ENCODE measurements around the gene MUC2. TPM values are rescaled to one million over a fixed set of nuclear protein-coding genes. Genes with fewer than 3 reads are reported as not detected.

The MUC2 gene
- total and polyA plus RNA-seq, 9 of the 15 experiments (the other 6 are each of a cell fraction or from before 2014, with no cell fraction given), result under 0.01 to 0.18 TPM; not detected in 7

DNA sequence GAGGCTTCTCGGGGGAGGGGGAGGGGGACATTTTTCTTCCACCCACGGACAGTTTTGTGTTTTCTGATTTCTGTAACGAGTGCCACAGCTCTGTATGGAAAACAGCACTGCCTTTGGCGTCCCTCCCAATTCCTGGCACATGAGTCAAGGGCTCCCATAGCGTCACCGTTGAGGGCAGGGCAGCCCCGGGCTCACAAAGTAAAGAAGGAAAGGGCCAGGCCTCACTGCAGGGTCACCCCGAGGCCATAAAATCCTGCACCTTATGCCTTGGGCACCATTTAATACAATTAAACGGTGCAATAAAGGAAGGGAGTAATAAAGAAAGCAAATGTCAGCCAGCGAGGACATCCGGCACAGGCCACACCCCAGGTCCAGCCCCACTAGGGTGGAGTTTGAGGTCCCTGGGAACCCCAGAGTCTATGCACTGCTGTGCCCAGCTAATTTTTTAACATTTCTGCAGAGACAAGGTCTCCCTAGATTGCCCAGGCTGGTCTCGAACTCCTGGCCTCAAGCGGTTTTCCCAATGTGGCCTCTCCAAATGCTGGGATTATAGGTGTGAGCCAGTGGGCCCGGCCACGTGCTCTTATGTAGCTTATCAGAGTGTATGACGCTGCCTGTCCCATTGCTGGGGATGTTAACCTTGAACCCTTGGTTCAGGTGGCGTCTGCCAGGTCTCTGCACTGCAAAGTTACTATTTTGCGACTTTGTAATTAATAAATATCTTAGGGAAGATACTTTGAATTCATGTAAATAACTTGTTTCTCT lies 13.6 kb upstream of the MUC2 start:
- no peaks in the 10 kb centered on the region for H3K36me3 ChIP-seq (ENCODE audit: control insufficient read depth, insufficient read depth, low read length)
- H4K20me1 ChIP-seq (replicated peaks; ENCODE audit: control insufficient read depth, insufficient read depth, low read length), result no peaks in the 10 kb centered on the region
- no peak overlapping the region for H3K9ac ChIP-seq (ENCODE audit: insufficient read depth in 1 of 2, low read depth in 2 of 2, low read length in 2 of 2)
- no peak overlapping the region for H2AFZ ChIP-seq (ENCODE audit: low read depth, low read length)
- CTCF ChIA-PET (ENCODE audit: low intra/inter-chr PET ratio), result no interaction called here
- peaks cover 23 to 55% of the 10 kb centered on the region in 2 experiments for H3K27me3 ChIP-seq (ENCODE audit: control insufficient read depth in 2 of 2, insufficient read depth in 2 of 2, low read length in 2 of 2)
- in situ Hi-C loops (cut with MboI), result no loop called here
- WGBS (ENCODE audit: insufficient coverage, low coverage, missing lambda C conversion rate), result 3% methylated on average over 18 of the region's 18 CpGs
- H3K9me3 ChIP-seq (replicated peaks; ENCODE audit: control insufficient read depth, insufficient read depth, low read depth, low read length), result peaks cover 5% of the 10 kb centered on the region
- POLR2A ChIA-PET, result no interaction called here
- DNase-seq (ENCODE audit: extremely low read depth in 1 of 4, low spot score in 3 of 4) (no peak), ATAC-seq (no peak), FAIRE-seq (no peak)
- peaks cover 0 to 11% of the 10 kb centered on the region in 2 experiments; a peak in 2 of 5 replicates for H3K4me1 ChIP-seq (replicated peaks in 1 of 2; ENCODE audit: control insufficient read depth in 2 of 2, insufficient read depth in 2 of 2, low read length in 2 of 2)
- no peak overlapping the region for H3K4me3 ChIP-seq
- no peaks in the 10 kb centered on the region for H3K9me1 ChIP-seq (ENCODE audit: control insufficient read depth, insufficient read depth, low read length)
- H3K4me2 ChIP-seq (ENCODE audit: insufficient read depth, low read length), result no peak overlapping the region
- TF ChIP-seq SNIP1 (IDR thresholded peaks at IDR 0.05; ENCODE audit: low read depth), result 0 out of 2 replicates have a peak, but pooled peaks have one; percentile 46
- peak; percentile 73 for TF ChIP-seq L3MBTL2 (IDR thresholded peaks at IDR 0.05)
- TF ChIP-seq, protein P1, sequence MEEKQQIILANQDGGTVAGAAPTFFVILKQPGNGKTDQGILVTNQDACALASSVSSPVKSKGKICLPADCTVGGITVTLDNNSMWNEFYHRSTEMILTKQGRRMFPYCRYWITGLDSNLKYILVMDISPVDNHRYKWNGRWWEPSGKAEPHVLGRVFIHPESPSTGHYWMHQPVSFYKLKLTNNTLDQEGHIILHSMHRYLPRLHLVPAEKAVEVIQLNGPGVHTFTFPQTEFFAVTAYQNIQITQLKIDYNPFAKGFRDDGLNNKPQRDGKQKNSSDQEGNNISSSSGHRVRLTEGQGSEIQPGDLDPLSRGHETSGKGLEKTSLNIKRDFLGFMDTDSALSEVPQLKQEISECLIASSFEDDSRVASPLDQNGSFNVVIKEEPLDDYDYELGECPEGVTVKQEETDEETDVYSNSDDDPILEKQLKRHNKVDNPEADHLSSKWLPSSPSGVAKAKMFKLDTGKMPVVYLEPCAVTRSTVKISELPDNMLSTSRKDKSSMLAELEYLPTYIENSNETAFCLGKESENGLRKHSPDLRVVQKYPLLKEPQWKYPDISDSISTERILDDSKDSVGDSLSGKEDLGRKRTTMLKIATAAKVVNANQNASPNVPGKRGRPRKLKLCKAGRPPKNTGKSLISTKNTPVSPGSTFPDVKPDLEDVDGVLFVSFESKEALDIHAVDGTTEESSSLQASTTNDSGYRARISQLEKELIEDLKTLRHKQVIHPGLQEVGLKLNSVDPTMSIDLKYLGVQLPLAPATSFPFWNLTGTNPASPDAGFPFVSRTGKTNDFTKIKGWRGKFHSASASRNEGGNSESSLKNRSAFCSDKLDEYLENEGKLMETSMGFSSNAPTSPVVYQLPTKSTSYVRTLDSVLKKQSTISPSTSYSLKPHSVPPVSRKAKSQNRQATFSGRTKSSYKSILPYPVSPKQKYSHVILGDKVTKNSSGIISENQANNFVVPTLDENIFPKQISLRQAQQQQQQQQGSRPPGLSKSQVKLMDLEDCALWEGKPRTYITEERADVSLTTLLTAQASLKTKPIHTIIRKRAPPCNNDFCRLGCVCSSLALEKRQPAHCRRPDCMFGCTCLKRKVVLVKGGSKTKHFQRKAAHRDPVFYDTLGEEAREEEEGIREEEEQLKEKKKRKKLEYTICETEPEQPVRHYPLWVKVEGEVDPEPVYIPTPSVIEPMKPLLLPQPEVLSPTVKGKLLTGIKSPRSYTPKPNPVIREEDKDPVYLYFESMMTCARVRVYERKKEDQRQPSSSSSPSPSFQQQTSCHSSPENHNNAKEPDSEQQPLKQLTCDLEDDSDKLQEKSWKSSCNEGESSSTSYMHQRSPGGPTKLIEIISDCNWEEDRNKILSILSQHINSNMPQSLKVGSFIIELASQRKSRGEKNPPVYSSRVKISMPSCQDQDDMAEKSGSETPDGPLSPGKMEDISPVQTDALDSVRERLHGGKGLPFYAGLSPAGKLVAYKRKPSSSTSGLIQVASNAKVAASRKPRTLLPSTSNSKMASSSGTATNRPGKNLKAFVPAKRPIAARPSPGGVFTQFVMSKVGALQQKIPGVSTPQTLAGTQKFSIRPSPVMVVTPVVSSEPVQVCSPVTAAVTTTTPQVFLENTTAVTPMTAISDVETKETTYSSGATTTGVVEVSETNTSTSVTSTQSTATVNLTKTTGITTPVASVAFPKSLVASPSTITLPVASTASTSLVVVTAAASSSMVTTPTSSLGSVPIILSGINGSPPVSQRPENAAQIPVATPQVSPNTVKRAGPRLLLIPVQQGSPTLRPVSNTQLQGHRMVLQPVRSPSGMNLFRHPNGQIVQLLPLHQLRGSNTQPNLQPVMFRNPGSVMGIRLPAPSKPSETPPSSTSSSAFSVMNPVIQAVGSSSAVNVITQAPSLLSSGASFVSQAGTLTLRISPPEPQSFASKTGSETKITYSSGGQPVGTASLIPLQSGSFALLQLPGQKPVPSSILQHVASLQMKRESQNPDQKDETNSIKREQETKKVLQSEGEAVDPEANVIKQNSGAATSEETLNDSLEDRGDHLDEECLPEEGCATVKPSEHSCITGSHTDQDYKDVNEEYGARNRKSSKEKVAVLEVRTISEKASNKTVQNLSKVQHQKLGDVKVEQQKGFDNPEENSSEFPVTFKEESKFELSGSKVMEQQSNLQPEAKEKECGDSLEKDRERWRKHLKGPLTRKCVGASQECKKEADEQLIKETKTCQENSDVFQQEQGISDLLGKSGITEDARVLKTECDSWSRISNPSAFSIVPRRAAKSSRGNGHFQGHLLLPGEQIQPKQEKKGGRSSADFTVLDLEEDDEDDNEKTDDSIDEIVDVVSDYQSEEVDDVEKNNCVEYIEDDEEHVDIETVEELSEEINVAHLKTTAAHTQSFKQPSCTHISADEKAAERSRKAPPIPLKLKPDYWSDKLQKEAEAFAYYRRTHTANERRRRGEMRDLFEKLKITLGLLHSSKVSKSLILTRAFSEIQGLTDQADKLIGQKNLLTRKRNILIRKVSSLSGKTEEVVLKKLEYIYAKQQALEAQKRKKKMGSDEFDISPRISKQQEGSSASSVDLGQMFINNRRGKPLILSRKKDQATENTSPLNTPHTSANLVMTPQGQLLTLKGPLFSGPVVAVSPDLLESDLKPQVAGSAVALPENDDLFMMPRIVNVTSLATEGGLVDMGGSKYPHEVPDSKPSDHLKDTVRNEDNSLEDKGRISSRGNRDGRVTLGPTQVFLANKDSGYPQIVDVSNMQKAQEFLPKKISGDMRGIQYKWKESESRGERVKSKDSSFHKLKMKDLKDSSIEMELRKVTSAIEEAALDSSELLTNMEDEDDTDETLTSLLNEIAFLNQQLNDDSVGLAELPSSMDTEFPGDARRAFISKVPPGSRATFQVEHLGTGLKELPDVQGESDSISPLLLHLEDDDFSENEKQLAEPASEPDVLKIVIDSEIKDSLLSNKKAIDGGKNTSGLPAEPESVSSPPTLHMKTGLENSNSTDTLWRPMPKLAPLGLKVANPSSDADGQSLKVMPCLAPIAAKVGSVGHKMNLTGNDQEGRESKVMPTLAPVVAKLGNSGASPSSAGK (IDR thresholded peaks at IDR 0.05), result peak; percentile 60
- TF ChIP-seq, protein P2, sequence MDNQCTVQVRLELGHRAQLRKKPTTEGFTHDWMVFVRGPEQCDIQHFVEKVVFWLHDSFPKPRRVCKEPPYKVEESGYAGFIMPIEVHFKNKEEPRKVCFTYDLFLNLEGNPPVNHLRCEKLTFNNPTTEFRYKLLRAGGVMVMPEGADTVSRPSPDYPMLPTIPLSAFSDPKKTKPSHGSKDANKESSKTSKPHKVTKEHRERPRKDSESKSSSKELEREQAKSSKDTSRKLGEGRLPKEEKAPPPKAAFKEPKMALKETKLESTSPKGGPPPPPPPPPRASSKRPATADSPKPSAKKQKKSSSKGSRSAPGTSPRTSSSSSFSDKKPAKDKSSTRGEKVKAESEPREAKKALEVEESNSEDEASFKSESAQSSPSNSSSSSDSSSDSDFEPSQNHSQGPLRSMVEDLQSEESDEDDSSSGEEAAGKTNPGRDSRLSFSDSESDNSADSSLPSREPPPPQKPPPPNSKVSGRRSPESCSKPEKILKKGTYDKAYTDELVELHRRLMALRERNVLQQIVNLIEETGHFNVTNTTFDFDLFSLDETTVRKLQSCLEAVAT (IDR thresholded peaks at IDR 0.05), result no peak
- no peak for TF ChIP-seq KLF16 (IDR thresholded peaks at IDR 0.05)
- intact Hi-C loops (cut with micrococcal nuclease), result no loop called here
- BruUV-seq (replicated peaks), result no TSS peak
- no peaks in the 10 kb centered on the region for H3K79me2 ChIP-seq (ENCODE audit: control insufficient read depth, insufficient read depth, low read length)
- no peak overlapping the region for H3K27ac ChIP-seq (ENCODE audit: extremely low read depth, low read depth, low read length)
